GM21717 (cell line): ENCODE results near the gene GADD45B.
A peak's percentile ranks its signal among the peaks of the same experiment; 100 is the strongest.

Source experiments
- ATAC-seq: cut with Tn5 transposase; IDR thresholded peaks from one replicate; pipeline ENCODE4 v1.9.1; 2021; ENCODE audit warnings: mild to moderate bottlenecking, moderate library complexity; ENCODE audit not compliant: unreplicated experiment

The GADD45B gene, protein sequence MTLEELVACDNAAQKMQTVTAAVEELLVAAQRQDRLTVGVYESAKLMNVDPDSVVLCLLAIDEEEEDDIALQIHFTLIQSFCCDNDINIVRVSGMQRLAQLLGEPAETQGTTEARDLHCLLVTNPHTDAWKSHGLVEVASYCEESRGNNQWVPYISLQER

DNA sequence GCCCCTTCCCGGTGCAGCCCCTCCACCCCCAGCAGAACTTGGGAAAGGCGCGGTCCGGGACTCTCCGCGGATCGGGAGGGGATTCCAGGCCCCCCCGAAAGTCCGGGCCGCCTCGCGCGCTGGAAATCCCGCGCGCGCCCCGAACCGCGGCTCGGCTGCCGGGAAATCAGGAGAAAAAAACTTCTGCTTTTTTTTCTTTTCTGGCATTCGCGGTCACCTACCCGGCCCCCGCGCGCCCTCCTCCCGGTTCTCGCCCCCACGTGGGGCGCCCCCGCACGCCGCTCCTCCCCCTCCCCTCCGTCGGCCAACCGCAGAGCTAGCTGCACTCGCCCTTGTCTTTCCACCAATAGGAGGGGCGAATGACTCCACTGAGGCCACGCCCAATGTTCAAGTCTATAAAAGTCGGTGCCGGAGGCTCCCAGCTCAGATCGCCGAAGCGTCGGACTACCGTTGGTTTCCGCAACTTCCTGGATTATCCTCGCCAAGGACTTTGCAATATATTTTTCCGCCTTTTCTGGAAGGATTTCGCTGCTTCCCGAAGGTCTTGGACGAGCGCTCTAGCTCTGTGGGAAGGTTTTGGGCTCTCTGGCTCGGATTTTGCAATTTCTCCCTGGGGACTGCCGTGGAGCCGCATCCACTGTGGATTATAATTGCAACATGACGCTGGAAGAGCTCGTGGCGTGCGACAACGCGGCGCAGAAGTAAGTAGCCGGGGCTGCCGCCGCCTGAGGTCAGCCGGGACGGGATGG lies at the start of gene GADD45B:
Gene GADD45B (plus strand): TSS at position 426 of the 749 bp plus-strand sequence. CDS start 232 bp downstream, at position 658.
- ATAC-seq, result peak; percentile 39

DNA sequence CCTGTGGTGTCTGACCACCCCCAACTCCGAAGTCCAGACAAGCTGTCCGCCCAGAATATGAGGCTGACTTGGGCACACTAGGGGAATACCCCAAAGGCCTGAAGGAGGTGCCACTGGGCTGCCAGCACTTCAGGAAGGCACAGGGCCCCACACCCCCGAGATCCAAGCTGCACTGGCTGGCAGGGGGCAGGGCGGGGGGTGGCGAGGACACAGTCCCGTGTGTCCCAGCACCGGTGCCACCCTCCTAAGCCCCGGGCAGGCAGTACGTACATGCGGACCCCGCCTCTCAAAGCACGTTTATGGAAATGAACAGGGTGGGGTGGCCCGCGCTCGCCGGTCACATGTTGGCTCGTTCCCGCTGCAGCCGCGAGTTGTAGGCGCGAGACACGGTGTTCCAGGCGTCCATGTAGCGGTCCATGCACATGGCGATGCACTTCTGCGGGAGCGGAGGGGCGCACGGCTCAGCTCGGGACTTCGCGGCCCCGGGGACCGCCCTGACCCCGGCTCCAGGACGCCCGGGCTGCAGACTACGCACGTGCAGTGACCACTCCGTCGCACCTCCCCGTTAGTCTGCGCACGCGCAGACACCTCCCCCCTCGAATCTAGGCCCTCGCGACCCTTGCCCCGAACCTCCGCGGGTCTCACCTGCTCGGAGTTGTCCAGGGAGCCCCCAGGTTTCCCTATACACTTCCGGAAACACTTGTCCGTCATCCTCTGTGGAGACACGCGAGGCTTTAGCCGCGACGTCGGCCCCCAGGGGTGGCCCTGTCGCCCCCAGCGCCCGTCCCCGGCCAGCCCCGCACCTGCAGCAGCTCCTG lies 49.1 kb upstream of the GADD45B start:
- no peak for ATAC-seq

DNA sequence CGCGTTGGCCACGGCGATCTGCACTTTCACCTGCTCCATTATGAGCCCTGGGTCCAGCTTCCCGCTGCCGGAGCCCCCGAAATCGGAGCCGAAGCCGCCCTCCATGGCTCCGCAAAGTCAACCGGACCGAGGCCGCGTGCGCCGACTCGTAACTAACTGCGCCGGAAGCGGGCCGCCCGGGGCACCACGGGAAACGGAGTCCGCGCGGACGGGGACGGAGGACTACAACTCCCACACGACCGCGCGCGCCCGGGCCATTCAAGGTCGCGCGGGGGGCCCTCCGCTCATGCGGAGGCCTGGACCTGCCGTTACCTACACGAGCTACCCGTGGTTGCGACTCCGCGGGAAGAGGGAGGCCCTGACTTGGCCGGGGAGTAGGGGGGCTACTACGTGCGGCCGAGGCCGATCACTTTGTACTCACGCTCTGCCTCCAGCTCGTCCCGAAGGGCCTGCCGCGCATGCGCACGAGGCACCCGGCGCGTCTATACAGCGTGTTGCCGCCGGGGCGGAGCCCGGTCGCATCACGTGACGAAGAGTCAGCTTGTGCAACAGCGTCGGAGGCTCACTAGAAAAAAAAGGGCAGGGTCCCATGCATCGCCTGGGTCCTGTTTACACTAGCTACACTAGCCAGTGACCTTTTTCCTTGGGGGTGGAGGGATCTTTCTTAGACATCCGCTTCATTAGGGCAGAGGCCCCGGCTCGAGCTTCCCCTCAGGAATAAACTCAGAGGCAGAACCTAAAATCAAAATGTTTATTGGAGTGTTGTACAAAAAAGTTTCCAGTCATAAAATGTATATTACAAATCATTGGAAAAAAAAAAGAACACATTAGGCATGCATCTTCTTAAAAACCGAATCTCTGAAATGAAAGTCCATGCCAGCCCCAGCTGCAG lies 48.3 kb upstream of the GADD45B start, which contains the start of gene TIMM13:
Gene TIMM13 (minus strand): TSS at position 158 of the 892 bp plus-strand sequence. CDS start 53 bp downstream, at position 105.
- ATAC-seq, result peak; percentile 53

DNA sequence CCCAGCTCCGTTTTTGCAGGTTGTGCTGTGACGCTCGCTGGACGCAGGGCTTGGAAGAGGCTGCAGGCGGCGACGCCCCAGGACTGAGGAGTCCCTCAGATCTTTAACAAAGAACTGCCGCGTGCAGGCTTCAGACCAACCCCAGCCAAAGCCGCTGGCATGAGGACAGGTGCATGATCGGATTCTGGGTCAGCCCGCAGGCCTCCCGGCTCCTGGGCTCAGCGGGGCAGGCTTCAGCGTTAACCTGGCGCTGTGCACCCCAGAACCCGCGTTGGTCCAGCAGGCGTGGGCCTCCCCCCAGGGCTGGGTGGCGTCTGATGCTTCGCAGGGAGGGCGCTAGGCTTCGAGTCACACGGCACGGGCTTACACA lies 47.6 kb upstream of the GADD45B start:
- ATAC-seq, result no peak

DNA sequence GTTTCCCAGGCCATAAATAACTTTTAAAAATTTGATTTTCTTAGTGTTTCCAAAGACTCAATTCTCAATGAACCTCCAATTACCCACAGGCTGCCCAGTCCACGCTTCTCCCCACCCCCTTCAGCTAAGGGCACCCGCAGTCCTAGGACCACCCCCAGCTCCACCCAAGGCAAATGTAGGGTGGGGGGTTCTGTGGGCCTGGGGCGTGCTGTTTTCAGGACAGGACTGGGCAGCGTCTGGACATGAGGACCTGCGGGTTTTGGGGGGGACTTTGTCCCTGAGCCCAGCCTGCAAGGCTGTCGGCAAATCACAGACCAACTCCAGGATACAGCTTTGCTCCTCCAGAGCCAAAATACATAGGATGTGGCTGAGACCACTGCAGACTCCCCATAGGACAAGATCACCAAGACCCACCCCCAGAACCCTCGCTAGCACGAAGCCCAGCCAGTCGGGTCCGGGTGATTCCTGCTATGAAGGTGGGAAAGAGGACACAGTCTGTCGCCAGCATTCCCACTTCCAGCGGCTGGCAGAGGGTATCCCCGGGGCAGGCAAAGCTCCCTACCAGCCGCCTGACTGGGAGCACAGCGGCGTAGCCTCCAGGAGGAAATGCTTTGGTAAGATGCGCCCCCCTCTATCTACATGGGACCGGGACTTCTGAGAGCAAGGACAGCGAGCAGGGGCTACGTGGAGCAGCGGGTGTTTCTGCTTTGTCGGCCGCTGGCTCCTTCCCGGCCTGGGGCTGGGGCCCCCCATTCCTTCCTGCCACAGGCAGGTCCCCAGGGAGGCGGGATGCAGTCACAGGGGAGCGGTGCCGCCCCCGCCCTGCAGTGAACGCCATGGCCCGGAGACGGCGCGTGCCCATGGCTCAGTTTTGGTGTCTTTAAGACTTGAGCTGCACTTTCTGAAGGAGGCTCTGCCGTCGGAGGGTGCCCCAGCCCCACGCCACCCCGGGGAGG lies 46.9 kb upstream of the GADD45B start:
- ATAC-seq, result no peak

DNA sequence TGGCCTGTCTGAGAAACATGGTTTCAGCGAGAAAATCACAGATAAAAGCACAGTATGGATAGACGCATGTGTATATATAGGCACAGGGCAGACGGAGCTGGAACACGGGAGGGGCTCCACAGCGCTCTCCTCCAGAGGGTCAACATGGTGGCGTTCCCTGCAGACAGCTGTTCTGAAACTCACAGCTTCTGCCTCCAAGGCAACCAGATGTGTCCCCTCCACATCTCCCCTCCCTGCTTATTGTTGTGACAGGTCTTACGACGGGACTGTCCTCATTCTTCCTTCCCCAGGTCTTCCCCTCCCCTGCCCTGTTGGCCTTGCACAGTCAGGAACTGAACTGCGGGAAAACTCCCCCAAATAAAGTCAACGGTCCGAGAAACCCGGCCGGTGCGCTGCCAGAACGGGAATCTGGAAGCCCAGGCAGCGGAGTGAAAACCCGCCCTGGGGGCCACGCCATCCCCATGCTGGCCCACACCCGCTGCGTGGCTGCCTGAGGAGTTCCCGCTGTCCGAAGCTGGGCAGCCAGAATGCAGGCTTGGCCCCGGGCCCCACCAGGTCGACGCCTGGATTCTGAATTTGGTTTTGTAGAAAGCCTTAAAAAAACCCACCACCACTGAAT lies 45.9 kb upstream of the GADD45B start:
- ATAC-seq, result no peak

DNA sequence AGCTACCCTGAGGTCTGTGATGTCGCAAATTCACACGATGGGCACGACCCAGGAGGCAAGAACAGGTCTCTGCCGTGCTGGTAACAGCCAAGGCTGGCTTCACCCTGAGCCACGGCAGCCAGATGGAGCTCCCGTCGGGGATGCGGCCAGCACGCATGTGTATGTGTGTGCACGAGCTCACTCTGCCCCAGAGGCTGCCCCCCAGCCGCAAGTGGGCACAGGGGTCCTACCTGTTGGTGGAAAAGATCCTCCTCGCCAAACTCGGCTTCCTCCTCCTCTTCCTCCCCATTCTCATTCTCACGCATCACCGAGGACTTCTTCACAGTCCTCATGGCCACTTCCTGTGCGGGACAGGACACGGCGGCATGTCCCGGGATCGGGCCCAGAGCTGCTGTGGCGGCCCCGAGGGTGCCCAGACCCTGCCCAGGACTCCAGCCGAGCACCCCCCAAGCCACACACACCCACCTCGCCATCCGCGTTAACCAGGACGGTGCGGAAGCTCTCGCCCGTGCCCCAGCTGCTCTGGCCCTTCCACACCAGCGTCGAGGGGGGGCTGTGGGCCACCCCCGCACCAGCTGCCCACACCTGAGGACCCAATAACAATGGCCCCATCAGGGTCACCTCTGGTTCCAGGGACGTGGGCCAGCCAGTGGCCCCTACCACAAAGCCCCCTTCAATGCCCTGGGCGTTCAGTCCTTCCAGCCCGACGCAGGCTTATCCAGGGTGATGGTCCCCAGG lies 44.4 kb upstream of the GADD45B start:
- no peak for ATAC-seq

DNA sequence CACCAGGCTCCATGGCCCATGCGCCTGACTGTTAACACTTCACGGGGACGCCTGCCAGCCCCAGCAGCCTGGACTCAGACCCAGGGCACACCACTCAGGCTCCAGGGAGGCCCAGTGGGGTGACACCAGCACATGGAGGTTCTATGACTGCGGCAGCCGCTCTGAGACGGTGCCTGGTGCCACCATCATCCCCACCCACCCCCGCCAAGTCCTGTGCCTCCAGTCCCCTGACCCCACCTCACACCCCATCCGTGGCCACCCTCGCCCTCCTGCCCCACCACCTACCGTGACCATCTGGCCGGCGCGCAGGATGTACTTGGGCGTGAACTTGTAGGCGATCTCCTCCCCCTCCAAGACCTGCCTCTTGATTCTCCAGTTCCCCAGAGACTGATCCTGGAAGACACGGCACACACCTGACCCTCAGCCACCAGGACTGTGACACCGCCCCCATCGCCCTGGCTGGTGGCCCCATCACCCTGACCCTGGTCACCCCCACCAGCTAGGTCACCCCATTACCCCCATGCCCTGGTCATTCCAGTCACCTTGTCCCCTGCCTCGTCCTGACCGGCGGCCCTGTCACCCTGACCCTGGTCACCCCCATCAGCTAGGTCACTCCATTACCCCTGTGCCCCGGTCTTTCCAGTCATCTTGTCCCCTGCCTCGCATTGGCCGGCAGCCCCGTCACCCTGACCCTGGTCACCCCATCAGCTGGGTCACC lies 43.6 kb upstream of the GADD45B start:
- no peak for ATAC-seq

DNA sequence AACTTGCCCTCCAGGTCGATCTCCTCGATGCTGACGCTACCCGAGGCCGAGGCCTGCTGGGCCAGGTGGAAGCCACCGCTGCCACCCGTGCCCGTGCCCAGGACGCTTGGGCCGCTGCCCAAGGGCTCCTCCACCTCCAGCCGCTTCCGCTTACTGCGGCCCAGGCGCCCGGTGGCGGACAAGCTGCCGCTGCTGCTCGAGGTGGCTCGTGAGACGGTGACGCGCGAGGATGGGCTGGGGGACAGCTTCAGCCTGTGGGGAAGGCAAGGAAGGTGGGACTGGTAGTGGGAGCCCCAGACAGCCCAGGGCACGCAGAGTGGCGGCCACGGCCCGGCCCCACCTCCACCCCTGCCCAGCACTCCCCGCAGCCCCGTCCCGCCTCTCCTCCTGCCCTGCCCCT lies 42.1 kb upstream of the GADD45B start:
- no peak for ATAC-seq

DNA sequence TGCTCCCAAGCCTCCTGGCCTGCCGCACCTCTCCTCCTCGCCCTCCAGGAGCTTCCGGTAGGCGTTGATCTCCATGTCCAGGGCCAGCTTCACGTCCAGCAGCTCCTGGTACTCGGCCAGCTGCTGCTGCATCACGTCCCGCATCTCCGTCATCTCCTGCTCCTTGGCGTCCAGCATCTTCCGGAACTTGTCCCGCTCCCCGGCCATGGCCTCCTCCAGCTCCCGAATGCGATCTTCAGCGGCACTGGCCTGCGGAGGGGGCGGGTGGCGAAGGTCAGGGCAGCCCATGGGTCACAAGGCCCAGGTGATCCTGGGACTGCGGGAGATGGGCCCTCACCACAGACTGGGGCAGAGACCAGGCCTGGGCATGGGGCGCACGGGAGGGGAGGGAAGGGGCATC lies 41.7 kb upstream of the GADD45B start:
- ATAC-seq, result no peak

DNA sequence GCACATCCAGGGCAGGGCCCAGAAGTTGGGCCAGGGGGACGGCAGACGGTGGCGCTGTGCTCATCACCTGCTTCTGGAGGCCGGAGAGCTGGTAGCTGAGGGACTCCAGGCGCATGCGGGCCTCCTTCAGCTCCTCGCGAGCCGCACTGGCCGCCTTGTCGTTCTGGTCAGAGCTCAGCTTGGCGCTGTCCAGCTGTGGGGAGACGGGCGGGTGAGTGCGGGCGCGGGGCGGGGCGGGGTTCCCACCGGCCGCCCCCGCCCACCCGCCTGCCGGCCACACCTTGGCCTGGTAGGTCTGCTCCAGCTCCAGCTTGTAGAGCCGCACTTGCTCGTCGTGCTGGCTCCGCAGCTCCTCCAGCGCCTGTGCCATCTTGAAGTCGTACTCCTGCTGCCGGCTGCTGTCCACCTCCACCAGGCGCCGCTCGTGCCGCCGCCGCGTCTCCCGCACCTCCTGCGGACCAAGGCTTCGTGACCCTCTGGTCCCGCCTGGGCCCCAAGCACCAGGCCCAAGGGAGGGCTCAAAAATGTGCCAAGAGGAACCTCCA lies 41.1 kb upstream of the GADD45B start:
- ATAC-seq, result no peak

DNA sequence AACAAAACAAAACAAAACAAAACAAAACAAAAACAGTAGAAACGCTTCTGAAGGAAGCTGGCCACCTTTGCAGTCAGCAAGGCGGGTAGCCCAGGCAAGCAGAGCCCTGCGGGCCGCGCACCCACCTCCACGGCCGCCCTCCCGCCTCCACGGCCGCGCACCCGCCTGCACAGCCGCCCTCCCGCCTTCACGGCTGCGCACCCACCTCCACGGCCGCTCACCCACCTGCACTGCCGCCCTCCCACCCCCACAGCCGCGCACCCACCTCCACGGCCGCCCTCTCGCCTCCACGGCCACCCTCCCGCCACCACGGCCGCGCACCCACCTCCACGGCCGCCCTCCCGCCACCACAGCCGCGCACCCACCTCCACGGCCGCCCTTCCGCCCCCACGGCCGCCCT lies 39.5 kb upstream of the GADD45B start:
- ATAC-seq, result no peak

DNA sequence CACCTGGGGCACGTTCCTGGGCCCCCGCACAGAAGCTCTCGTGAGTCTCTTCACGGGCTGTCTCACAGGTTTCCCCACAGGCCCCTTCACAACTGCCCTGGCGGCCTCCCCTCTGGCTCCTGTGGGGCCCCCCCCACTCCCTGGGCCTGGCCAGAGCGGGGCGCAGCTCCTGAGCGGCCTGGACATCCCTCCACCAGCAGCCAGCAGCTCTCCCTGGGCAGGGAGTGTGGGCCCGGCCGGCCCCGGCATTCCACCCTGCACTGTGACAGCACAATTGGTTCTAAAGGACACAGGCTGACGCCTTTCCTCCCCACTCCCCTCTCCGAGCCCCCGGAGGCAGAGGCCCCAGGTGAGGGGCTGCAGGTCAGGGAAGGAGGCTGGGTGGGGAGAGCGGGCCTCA lies 39.0 kb upstream of the GADD45B start:
- ATAC-seq, result no peak

DNA sequence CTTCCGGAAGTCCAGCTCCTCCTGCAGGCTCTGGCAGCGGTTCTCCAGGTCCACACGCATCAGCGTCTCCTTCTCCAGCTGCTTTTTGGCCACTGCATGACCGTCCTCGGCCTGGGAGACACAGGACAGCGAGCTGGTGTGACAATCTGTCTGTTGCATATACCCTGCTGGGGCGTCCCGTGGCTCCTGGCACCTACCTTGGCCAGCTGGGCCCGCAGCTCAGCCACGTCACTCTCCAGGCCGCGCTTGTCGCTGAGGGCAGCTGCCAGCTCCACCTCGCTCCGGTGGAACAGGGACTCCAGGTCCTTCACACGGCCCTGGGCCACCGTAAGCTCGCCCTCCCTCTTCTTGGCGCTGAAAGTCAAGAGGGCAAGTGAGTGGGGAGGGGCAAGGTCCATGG lies 37.7 kb upstream of the GADD45B start:
- no peak for ATAC-seq

DNA sequence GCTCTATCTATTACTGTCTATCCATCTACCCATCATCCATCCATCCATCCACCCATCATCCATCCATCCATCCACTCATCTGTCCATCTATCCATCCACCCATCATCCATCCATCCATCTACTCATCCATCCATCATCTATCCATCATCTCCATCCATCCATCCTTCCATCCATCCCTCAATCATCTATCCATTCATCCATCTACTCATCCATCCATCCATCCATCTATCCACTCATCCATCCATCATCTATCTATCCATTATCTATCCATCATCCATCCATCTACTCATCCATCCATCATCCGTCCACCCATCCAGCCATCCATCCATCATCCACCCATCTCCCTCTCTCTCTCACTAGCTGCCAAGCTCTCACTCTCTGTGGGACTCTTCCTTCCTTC lies 35.4 kb upstream of the GADD45B start:
- ATAC-seq, result no peak

DNA sequence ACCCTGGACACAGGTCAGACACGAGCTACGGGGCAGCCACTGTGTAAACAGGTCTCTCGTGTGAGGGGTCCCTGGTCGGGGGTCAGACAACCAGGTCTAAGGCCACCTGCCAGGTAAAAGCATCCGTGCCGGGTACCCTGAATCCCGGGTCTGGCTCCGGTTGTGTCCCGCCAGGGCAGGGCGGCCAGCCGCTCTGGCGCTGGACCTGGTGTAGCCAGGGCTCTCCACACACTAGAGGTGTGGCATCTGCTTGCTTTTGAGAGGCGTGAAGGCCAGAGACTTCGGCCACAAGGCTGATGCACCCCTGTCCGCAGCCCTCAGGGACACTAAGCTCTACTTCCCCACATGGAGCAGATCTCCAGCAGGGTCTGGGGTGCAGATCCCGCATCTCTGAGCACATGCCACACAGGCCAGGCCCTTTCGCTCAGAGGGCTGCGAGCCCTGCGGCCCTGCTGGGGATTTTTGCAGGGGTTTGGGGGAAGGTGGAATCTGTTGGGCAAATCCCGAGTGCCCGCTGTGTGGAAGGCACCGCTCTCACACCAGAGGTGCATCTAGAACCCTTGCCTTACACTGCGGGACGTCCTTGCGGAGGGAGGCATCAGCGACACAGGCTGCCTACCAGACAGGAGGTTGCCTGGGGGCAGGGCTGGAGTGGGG lies 34.7 kb upstream of the GADD45B start:
- ATAC-seq, result no peak

DNA sequence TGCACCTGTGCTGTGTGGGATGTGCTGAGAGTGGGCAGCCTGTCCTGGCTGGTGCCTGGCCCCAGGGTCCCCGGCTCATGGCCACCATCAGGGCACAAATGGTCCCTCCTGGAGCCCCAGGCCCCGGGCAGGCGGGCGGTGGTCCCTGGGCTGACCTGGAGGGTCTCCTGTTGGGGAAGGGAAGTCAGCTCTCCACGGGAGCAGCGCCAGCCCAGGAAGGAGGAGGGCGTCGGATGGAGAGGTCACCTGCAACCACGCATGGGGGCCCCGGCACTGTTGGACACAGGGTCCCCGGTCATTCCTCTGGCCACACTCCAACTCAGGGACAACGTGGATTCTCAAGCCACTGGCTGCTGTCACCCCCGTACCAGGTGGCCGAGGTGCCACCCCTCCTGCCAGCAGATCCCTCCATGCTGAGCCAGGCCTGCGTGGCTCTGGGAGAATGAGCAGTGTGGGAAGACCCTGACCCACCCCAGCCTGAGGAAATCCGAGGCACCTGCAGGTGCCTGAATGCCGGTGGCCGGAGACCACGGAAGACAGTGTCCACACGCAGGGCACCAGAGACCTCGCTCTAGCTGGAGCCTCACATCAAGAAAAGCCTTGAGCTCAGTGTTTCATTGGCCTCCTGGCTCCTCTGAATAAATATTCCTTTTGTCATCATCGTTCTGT lies 32.7 kb upstream of the GADD45B start:
- no peak for ATAC-seq
